Measurements from ENCODE around the gene HELZ. TPM values are rescaled to one million over a fixed set of nuclear protein-coding genes. Genes with fewer than 3 reads are reported as not detected.

Gene HELZ
- polyA plus RNA-seq, 3 donors from 2014 or later: 41.4 to 121 (median 44.2) TPM

DNA sequence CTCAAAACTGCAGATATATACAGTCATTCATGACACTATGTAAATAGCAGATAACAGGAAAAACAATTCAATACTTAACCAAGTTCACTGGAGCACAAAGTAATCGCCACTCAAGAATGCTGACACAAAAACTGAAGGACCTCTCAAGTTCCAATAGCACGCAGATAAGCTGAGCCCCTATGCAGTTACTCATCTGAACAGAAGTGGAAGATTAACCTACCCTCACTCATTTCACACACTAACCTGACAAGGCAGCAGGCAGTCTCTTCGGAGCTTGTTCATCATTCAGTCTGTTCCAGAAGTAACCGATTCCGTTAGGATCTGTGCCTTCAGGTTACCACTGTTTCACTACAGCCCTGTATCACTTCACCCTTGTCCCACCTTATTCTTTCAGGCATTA is 6.0 kb downstream of the HELZ start:
- Mint-ChIP-seq H3K4me1 (peaks cover 74 to 89% of the 10 kb centered on the region in 2 donors), H3K27me3 (ENCODE audit: low read depth in 3 of 3) (peaks cover 1 to 7% (median 2%) of the 10 kb centered on the region in 3 donors), H3K36me3 (peaks cover 24 to 45% (median 24%) of the 10 kb centered on the region in 3 donors), H3K4me3 (peak overlapping the region in 3 of 5 donors; percentile 14 to 49 (median 22)), H3K27ac (peak overlapping the region in 5 of 6 donors; percentile 36 to 94 (median 62)), H3K9me3 (no peaks in the 10 kb centered on the region)
- no peak for DNase-seq

GRCh38 chr17:67232441-67232840 is 12.6 kb downstream of the HELZ start:
- H3K36me3 Mint-ChIP-seq: peaks cover 9 to 34% (median 26%) of the 10 kb centered on the region in 3 donors

GRCh38 chr17:67229109-67229955 is 15.7 kb downstream of the HELZ start:
- peak overlapping the region in 5 of 6 donors; percentile 1 to 70 (median 61) for H3K27ac Mint-ChIP-seq
- no peaks in the 10 kb centered on the region for H3K9me3 Mint-ChIP-seq
- H3K4me3 Mint-ChIP-seq: peak overlapping the region in 3 of 5 donors; percentile 5 to 7 (median 6)
- H3K36me3 Mint-ChIP-seq: peaks cover 0 to 11% (median 8%) of the 10 kb centered on the region in 3 donors
- peaks cover 62 to 88% of the 10 kb centered on the region in 2 donors for H3K4me1 Mint-ChIP-seq
- DNase-seq: no peak
- peaks cover 0 to 2% (median 0%) of the 10 kb centered on the region in 3 donors for H3K27me3 Mint-ChIP-seq (ENCODE audit: low read depth in 3 of 3)

More at GRCh38 chr17:67232441-67232840, 12.6 kb downstream of the HELZ start:
- DNase-seq: no peak
- H3K9me3 Mint-ChIP-seq: no peaks in the 10 kb centered on the region
- peaks cover 61 to 88% of the 10 kb centered on the region in 2 donors for H3K4me1 Mint-ChIP-seq
- H3K27me3 Mint-ChIP-seq (ENCODE audit: low read depth in 3 of 3): peaks cover 0 to 2% (median 0%) of the 10 kb centered on the region in 3 donors
- H3K4me3 Mint-ChIP-seq: no peak overlapping the region
- peak overlapping the region in 3 of 6 donors; percentile 17 to 72 (median 64) for H3K27ac Mint-ChIP-seq

DNA sequence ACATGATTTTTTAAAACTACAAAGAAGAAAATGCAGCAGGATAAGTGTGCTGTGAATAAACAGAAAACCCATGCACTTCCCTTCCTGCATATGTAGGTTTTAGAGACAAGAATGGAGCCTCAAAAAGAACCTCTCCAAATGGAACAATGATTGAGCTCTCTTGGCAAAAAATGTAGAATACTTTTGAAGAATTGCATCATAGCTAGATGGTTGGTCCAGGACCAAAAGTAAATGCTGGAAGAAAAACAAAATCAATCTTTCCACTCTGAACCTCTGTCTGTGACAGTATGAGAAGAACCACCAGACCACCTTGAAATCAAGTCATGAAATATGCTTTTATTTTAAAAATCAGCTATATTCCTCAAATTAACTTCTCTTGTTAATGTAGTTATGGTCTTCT is 17.5 kb downstream of the HELZ start:
- Mint-ChIP-seq H3K36me3 (peaks cover 4 to 6% (median 4%) of the 10 kb centered on the region in 3 donors), H3K4me3 (peak overlapping the region in 2 of 5 donors; percentile 5 to 11)

DNA sequence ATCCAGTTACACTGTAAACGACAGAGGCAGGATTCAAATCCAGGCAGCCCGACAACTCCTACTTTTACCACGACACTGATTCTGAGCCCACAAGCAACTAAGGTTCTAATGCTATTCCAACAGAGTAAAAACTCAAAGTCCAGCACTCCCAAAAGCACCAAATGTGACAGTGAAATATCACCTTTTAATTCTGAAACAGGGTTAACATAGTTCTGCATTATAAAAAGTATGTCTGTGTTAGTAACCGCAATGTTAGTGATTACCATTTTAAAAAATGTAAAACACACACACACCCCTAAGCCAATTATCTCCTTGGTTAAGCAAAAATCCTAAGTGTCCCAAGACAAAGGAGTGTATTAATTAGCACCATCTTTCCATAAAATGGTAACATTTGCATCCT is 19.7 kb downstream of the HELZ start:
- H3K27ac Mint-ChIP-seq: peak overlapping the region in 4 of 6 donors; percentile 9 to 15 (median 12)
- H3K9me3 Mint-ChIP-seq: no peaks in the 10 kb centered on the region
- DNase-seq: no peak
- peaks cover 4% of the 10 kb centered on the region in 3 donors for H3K36me3 Mint-ChIP-seq
- H3K27me3 Mint-ChIP-seq (ENCODE audit: low read depth in 3 of 3): peaks cover 0 to 2% (median 0%) of the 10 kb centered on the region in 3 donors
- H3K4me1 Mint-ChIP-seq: peaks cover 73 to 93% of the 10 kb centered on the region in 2 donors
- H3K4me3 Mint-ChIP-seq: peak overlapping the region in 1 of 5 donors; percentile 10

More for the DNA sequence above, 17.5 kb downstream of the HELZ start:
- peaks cover 0 to 2% (median 0%) of the 10 kb centered on the region in 3 donors for H3K27me3 Mint-ChIP-seq (ENCODE audit: low read depth in 3 of 3)
- H3K27ac Mint-ChIP-seq: peak overlapping the region in 5 of 6 donors; percentile 1 to 75 (median 46)
- H3K9me3 Mint-ChIP-seq: no peaks in the 10 kb centered on the region
- peaks cover 69 to 91% of the 10 kb centered on the region in 2 donors for H3K4me1 Mint-ChIP-seq
- DNase-seq: no peak

- Mint-ChIP-seq H3K4me1 (peaks cover 77 to 87% of the 10 kb centered on the region in 2 donors), H3K9me3 (no peaks in the 10 kb centered on the region), H3K27ac (peak overlapping the region in 1 of 6 donors; percentile 13), H3K27me3 (ENCODE audit: low read depth in 3 of 3) (peaks cover 0 to 2% (median 0%) of the 10 kb centered on the region in 3 donors), H3K36me3 (peaks cover 4% of the 10 kb centered on the region in 3 donors), H3K4me3 (no peak overlapping the region)
- DNase-seq: no peak
Observed at GRCh38 chr17:67224736-67225135, 20.3 kb downstream of the HELZ start.

DNA sequence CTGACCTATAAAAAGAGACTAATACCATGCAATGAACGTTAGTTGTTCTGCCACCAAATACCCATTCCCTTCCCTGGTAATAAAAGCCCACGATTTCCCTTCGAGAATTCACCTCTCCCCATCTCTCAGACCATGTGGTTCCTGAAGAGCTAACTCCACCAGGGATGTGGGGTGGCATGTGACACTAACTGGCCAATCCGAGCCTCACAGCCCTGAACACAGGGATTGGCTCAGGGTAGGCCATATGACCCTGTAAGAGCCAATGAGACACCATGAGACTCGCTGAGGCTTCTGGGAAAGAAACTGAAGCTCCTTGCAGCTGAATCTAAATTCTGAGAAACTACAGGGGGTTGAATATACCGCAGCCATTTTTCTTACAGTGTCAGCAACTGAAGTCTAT is 21.1 kb downstream of the HELZ start:
- H3K27me3 Mint-ChIP-seq (ENCODE audit: low read depth in 3 of 3): peaks cover 0 to 2% (median 0%) of the 10 kb centered on the region in 3 donors
- DNase-seq: no peak
- peaks cover 0 to 4% (median 4%) of the 10 kb centered on the region in 3 donors for H3K36me3 Mint-ChIP-seq
- H3K27ac Mint-ChIP-seq: peak overlapping the region; percentile 2 to 83 (median 56)
- H3K4me1 Mint-ChIP-seq: peaks cover 78 to 79% of the 10 kb centered on the region in 2 donors
- H3K9me3 Mint-ChIP-seq: no peaks in the 10 kb centered on the region
- H3K4me3 Mint-ChIP-seq: peak overlapping the region in 4 of 5 donors; percentile 3 to 58 (median 16)

DNA sequence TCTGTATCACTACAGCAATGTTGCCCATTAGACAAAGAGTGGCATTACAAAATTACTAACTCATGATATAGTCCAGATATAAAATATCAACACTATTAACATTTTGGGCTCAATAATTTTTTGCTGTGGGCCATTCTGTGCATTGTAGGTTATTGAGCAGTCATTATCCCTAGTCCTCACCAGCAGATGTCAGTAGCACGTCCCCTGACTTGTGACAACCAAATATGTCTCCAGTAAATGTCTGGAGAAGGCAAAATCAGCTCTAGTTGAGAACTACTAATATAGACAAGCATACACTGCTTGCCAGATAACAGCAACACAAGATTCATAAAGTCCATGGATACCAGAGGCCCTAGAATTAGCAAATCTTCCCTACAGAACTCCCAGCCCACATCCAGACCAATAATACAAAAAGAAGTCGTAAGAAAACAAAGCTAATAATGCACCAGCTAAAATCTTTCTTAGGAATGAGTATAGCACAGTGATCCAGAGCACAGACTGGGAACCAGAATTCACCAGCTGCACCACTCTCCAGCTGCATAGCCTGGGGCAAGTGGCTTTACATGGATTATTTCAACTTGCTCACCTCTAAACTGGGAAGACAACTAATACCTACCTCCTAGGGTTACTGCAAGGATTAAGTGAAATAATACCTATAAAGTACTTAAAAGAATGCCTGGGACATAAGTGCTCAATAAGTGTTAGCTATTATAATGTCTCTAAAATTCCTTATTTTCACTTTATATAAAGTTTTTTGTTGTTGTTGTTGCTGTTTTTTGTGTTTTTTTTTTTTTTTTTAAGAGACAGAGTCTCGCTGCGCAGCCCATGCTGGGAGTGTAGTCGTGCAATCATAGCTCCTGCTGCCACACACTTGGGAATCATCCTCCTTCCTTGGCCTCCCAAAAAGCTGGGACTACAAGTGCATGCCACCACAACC is 23.7 kb downstream of the HELZ start:
- H3K27ac Mint-ChIP-seq: peak overlapping the region; percentile 20 to 91 (median 73)
- H3K4me3 Mint-ChIP-seq: peak overlapping the region in 3 of 5 donors; percentile 32 to 65 (median 49)
- H3K36me3 Mint-ChIP-seq: peaks cover 4 to 9% (median 5%) of the 10 kb centered on the region in 3 donors
- peaks cover 0 to 2% (median 0%) of the 10 kb centered on the region in 3 donors for H3K27me3 Mint-ChIP-seq (ENCODE audit: low read depth in 3 of 3)
- DNase-seq: peak; percentile 48 to 66 (median 52)
- H3K9me3 Mint-ChIP-seq: no peaks in the 10 kb centered on the region
- H3K4me1 Mint-ChIP-seq: peaks cover 54 to 67% of the 10 kb centered on the region in 2 donors

DNA sequence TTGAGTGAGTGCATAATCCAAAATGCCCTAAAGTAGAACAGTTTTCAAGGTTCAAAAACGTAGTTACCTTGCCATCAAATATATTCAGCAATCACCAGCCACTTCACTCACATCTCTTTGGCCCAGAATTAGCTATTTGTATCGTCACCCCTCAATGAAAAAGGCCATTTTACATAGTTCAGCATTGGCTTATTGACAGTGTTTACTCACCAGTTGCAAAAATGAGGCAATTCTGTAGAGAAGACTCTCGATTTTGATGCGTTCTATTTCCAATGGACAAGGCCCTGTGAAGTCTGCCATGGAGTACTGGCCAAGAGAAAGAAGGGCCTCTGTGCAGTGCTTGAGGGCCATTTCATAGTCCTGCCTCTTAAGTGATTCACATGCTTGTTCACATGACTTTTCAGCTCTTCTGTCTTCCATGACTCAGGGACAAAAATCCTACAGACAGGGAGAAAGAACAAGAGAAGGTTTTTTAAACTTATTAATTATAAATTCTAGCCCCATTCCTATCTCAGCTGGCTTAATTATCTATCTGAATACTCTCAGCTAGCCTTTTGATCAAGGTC is 26.5 kb downstream of the HELZ start:
- DNase-seq: no peak
- no peaks in the 10 kb centered on the region for H3K27me3 Mint-ChIP-seq (ENCODE audit: low read depth in 3 of 3)
- H3K36me3 Mint-ChIP-seq: peaks cover 4 to 16% (median 5%) of the 10 kb centered on the region in 3 donors

DNA sequence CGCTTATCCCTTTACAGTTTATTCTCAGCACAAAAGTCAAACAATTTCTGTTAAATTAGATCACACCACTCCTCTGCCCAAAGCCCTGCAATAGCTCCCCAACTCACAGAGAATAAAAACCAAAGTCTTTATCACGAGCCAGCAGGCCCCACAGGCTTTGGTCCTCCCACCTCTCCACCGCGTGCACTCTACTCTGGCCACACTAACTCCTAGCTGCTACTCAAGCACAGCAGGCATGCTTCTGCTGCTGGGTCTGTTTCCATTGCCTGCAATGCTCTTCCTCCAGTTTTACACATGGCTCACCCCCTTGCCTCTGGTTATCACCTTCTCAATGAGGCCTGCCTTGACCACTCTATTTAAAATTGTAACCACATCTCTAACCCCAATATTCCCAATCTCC is 27.6 kb downstream of the HELZ start:
- DNase-seq: no peak
- peaks cover 39 to 52% of the 10 kb centered on the region in 2 donors for H3K4me1 Mint-ChIP-seq
- H3K27ac Mint-ChIP-seq: no peak overlapping the region
- no peaks in the 10 kb centered on the region for H3K9me3 Mint-ChIP-seq
- H3K4me3 Mint-ChIP-seq: no peak overlapping the region
- peaks cover 4 to 18% (median 5%) of the 10 kb centered on the region in 3 donors for H3K36me3 Mint-ChIP-seq
- H3K27me3 Mint-ChIP-seq (ENCODE audit: low read depth in 3 of 3): no peaks in the 10 kb centered on the region

More for the DNA sequence above, 26.5 kb downstream of the HELZ start:
- Mint-ChIP-seq H3K4me3 (peak overlapping the region in 1 of 5 donors; percentile 16), H3K9me3 (no peaks in the 10 kb centered on the region), H3K27ac (peak overlapping the region in 3 of 6 donors; percentile 21 to 71 (median 35)), H3K4me1 (peaks cover 38 to 54% of the 10 kb centered on the region in 2 donors)

GRCh38 chr17:67216578-67217320 is 28.2 kb downstream of the HELZ start:
- Mint-ChIP-seq H3K4me1 (peaks cover 39 to 49% of the 10 kb centered on the region in 2 donors), H3K36me3 (peaks cover 4 to 18% (median 5%) of the 10 kb centered on the region in 3 donors), H3K4me3 (no peak overlapping the region), H3K9me3 (no peaks in the 10 kb centered on the region), H3K27me3 (ENCODE audit: low read depth in 3 of 3) (no peaks in the 10 kb centered on the region), H3K27ac (no peak overlapping the region)
- DNase-seq: no peak

GRCh38 chr17:67215991-67216421 is 29.0 kb downstream of the HELZ start:
- Mint-ChIP-seq H3K4me1 (peaks cover 39 to 46% of the 10 kb centered on the region in 2 donors), H3K9me3 (no peaks in the 10 kb centered on the region), H3K27ac (no peak overlapping the region), H3K27me3 (ENCODE audit: low read depth in 3 of 3) (no peaks in the 10 kb centered on the region), H3K4me3 (no peak overlapping the region), H3K36me3 (peaks cover 4 to 18% (median 5%) of the 10 kb centered on the region in 3 donors)
- no peak for DNase-seq

All from immature natural killer cell (primary cell).